ENCODE results near the gene CPNE5.

DNA sequence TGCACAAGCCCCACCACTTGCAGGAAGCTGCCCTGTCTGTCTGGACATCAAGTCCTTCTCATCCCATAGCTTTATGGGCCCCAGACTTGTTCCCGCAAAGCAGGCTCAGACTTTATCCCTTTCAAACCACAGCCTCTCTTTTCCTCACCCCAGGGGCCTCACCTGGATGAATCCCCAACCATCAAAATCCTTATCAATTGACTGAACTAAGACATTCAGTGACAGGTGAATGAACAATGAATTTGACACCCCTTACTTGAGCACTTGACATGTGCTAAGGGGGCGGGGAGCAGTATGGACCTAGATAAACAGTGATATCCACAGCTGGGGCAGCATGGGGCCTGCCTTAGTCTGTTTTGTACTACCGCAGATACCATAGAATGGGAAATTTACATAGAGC is 136.6 kb downstream of the CPNE5 start:
- no peak for TF ChIP-seq POLR2A (IDR thresholded peaks at IDR 0.05)
- TF ChIP-seq, protein P1, sequence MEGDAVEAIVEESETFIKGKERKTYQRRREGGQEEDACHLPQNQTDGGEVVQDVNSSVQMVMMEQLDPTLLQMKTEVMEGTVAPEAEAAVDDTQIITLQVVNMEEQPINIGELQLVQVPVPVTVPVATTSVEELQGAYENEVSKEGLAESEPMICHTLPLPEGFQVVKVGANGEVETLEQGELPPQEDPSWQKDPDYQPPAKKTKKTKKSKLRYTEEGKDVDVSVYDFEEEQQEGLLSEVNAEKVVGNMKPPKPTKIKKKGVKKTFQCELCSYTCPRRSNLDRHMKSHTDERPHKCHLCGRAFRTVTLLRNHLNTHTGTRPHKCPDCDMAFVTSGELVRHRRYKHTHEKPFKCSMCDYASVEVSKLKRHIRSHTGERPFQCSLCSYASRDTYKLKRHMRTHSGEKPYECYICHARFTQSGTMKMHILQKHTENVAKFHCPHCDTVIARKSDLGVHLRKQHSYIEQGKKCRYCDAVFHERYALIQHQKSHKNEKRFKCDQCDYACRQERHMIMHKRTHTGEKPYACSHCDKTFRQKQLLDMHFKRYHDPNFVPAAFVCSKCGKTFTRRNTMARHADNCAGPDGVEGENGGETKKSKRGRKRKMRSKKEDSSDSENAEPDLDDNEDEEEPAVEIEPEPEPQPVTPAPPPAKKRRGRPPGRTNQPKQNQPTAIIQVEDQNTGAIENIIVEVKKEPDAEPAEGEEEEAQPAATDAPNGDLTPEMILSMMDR (IDR thresholded peaks at IDR 0.05) = no peak
